ENCODE results near the gene DYSF.

Gene DYSF

DNA sequence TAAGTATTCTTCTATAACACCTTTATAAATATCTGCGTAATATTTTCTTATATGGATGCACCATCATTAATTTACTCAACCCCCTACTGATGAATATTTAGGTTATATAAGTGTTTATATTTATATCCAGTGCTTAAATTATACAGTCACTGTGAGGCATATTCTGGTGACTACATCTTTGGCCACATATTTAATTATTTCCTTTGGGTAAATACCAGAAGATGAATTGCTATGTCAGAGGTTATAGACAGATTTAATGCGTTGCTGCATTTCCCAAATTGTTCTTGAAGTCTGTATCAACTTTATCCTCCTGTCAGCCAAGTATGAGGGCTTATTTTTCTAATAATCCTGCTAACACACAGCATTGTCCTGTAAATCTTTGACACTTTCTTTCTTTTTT, 18.7 kb downstream of the DYSF start:
- TF ChIP-seq EGR1 (IDR thresholded peaks at IDR 0.05) (no peak), TAF1 (IDR thresholded peaks at IDR 0.05; ENCODE audit: low read depth) (no peak), RAD21 (IDR thresholded peaks at IDR 0.05; ENCODE audit: low read depth) (no peak), ZBTB7A (IDR thresholded peaks at IDR 0.05; ENCODE audit: low read depth) (no peak), REST (IDR thresholded peaks at IDR 0.05; ENCODE audit: low read depth) (no peak), TEAD4 (IDR thresholded peaks at IDR 0.05) (no peak)

DNA sequence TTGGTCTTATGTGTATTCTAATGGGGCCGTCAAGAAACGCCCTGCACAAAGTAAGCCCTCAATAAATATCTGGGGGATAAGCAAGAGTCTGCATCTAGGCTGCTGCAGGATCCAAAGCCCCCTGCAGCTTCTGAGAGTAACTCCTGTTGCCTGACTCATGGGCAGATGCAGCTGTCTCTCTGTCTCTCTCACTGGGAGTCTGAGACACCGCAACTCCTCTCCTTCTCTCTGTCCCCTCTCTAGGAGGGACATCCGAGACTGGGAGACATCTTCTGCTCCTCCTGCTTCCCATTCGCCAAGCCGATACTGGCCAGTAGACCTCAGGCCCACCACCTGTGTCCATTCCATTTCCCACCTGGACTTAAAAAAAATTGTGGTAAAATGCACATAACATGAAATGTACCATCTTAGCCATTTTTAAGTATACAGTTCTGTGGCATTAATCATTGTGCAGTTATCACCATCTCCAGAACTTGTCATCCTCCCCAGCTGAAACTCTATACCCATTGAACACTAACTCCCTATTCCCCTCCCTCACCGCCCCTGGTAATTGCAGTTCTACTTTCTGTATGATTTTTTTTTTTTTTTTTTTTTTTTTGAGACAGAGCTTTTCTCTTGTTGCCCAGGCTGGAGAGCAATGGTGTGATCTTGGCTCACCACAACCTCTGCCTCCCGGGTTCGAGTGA, 20.1 kb downstream of the DYSF start:
- no peak for TF ChIP-seq RAD21 (IDR thresholded peaks at IDR 0.05; ENCODE audit: low read depth)
- no peak for TF ChIP-seq MAX (IDR thresholded peaks at IDR 0.05)
- TF ChIP-seq YY1 (IDR thresholded peaks at IDR 0.05; ENCODE audit: low read depth): no peak
- no peak for TF ChIP-seq CREB1 (IDR thresholded peaks at IDR 0.05; ENCODE audit: low read depth)
- no peak for TF ChIP-seq TAF1 (IDR thresholded peaks at IDR 0.05; ENCODE audit: low read depth)
- TF ChIP-seq ZBTB7A (IDR thresholded peaks at IDR 0.05; ENCODE audit: low read depth): no peak
- TF ChIP-seq REST (IDR thresholded peaks at IDR 0.05; ENCODE audit: low read depth): no peak
- TF ChIP-seq EGR1 (IDR thresholded peaks at IDR 0.05): no peak
- no peak for TF ChIP-seq EP300 (IDR thresholded peaks at IDR 0.05; ENCODE audit: borderline replicate concordance)
- TF ChIP-seq TEAD4 (IDR thresholded peaks at IDR 0.05): no peak
- TF ChIP-seq FOXM1 (IDR thresholded peaks at IDR 0.05; ENCODE audit: borderline replicate concordance, low read depth): no peak
- TF ChIP-seq USF1 (IDR thresholded peaks at IDR 0.05): no peak

- no peak for TF ChIP-seq CEBPB (IDR thresholded peaks at IDR 0.05)
- TF ChIP-seq TCF12 (IDR thresholded peaks at IDR 0.05; ENCODE audit: low read depth): no peak
- no peak for TF ChIP-seq RAD21 (IDR thresholded peaks at IDR 0.05; ENCODE audit: low read depth)
- no peak for TF ChIP-seq REST (IDR thresholded peaks at IDR 0.05; ENCODE audit: low read depth)
- no peak for TF ChIP-seq TAF1 (IDR thresholded peaks at IDR 0.05; ENCODE audit: low read depth)
- TF ChIP-seq NFIC (IDR thresholded peaks at IDR 0.05): no peak
- no peak for TF ChIP-seq YY1 (IDR thresholded peaks at IDR 0.05; ENCODE audit: low read depth)
- TF ChIP-seq TEAD4 (IDR thresholded peaks at IDR 0.05): no peak
Observed at GRCh38 chr2:71474116-71474743, 20.9 kb downstream of the DYSF start.

GRCh38 chr2:71474744-71475397, 21.5 kb downstream of the DYSF start:
- TF ChIP-seq YY1 (IDR thresholded peaks at IDR 0.05; ENCODE audit: low read depth): no peak
- TF ChIP-seq RAD21 (IDR thresholded peaks at IDR 0.05; ENCODE audit: low read depth): no peak
- no peak for TF ChIP-seq MAX (IDR thresholded peaks at IDR 0.05)
- no peak for TF ChIP-seq ZBTB7A (IDR thresholded peaks at IDR 0.05; ENCODE audit: low read depth)
- no peak for TF ChIP-seq CREB1 (IDR thresholded peaks at IDR 0.05; ENCODE audit: low read depth)
- TF ChIP-seq CEBPB (IDR thresholded peaks at IDR 0.05): no peak
- TF ChIP-seq TEAD4 (IDR thresholded peaks at IDR 0.05): no peak
- no peak for TF ChIP-seq NFIC (IDR thresholded peaks at IDR 0.05)
- TF ChIP-seq REST (IDR thresholded peaks at IDR 0.05; ENCODE audit: low read depth): no peak
- no peak for TF ChIP-seq EGR1 (IDR thresholded peaks at IDR 0.05)
- no peak for TF ChIP-seq TCF12 (IDR thresholded peaks at IDR 0.05; ENCODE audit: low read depth)
- no peak for TF ChIP-seq EP300 (IDR thresholded peaks at IDR 0.05; ENCODE audit: borderline replicate concordance)
- no peak for TF ChIP-seq USF1 (IDR thresholded peaks at IDR 0.05)
